ENCODE measurements around the gene ABHD6. TPM values are rescaled to one million over a fixed set of nuclear protein-coding genes. Genes with fewer than 3 reads are reported as not detected.
A peak's percentile ranks its signal among the peaks of the same experiment; 100 is the strongest.

ABHD6 gene
- total RNA-seq, 4 donors from 2014 or later: 5.8 to 14.0 (median 9.6) TPM

GRCh38 chr3:58323529-58324390 is 86.2 kb downstream of the ABHD6 start:
- no peak for TF ChIP-seq POLR2A (IDR thresholded peaks at IDR 0.05)
- TF ChIP-seq CTCF (IDR thresholded peaks at IDR 0.05 in 4 of 5, conservative IDR thresholded peaks at IDR 0.05 in 1 of 5): no peak
- H3K4me1 ChIP-seq: peaks cover 0 to 2% of the 10 kb centered on the region in 2 donors
- DNase-seq: no peak
- ATAC-seq: no peak
- intact Hi-C loops (cut with DNase I; ENCODE audit: low total_unique reads) (no loop called here), in situ Hi-C loops (cut with MboI; ENCODE audit: low sequenced_read_pairs in 4 of 4) (loop anchor here (5.0 to 10.0 kb wide), 4 partner anchors 89 to 209 kb away; no protein-coding TSS in a partner anchor)
- peaks cover 0 to 6% of the 10 kb centered on the region in 2 donors for H3K36me3 ChIP-seq
- H3K9me3 ChIP-seq: no peaks in the 10 kb centered on the region
- no peaks in the 10 kb centered on the region for H3K27me3 ChIP-seq
- H3K27ac ChIP-seq: no peak overlapping the region
- H3K4me3 ChIP-seq: no peak overlapping the region

GRCh38 chr3:58324391-58325390 is 87.1 kb downstream of the ABHD6 start:
- DNase-seq (no peak), ATAC-seq (no peak)
- Histone ChIP-seq H3K9me3 (no peaks in the 10 kb centered on the region), H3K27me3 (no peaks in the 10 kb centered on the region), H3K4me1 (peaks cover 0 to 2% of the 10 kb centered on the region in 2 donors), H3K4me3 (no peak overlapping the region), H3K36me3 (no peaks in the 10 kb centered on the region), H3K27ac (peak overlapping the region in 2 of 4 donors; percentile 19 to 35)
- in situ Hi-C loops (cut with MboI; ENCODE audit: low sequenced_read_pairs in 4 of 4) (loop anchor here (5.0 to 10.0 kb wide), 4 partner anchors 88 to 208 kb away; no protein-coding TSS in a partner anchor), intact Hi-C loops (cut with DNase I; ENCODE audit: low total_unique reads) (no loop called here)
- no peak for TF ChIP-seq POLR2A (IDR thresholded peaks at IDR 0.05)
- TF ChIP-seq CTCF (IDR thresholded peaks at IDR 0.05 in 4 of 5, conservative IDR thresholded peaks at IDR 0.05 in 1 of 5): no peak

- ATAC-seq: no peak
- no peak for DNase-seq
- Histone ChIP-seq H3K4me3 (no peak overlapping the region), H3K27ac (peak overlapping the region in 2 of 4 donors; percentile 32 to 35), H3K36me3 (no peaks in the 10 kb centered on the region), H3K4me1 (peaks cover 0 to 2% of the 10 kb centered on the region in 2 donors), H3K27me3 (no peaks in the 10 kb centered on the region), H3K9me3 (no peaks in the 10 kb centered on the region)
- intact Hi-C loops (cut with DNase I; ENCODE audit: low total_unique reads): no loop called here
- in situ Hi-C loops (cut with MboI; ENCODE audit: low sequenced_read_pairs in 4 of 4): loop anchor here in 2 of 4 donors (5.0 to 10.0 kb wide), 2 partner anchors 87 to 89 kb away; no protein-coding TSS in a partner anchor
- TF ChIP-seq POLR2A (IDR thresholded peaks at IDR 0.05) (no peak), CTCF (IDR thresholded peaks at IDR 0.05 in 4 of 5, conservative IDR thresholded peaks at IDR 0.05 in 1 of 5) (no peak)
Measured at GRCh38 chr3:58325525-58325992, 88.0 kb downstream of the ABHD6 start.

- ATAC-seq: no peak
- DNase-seq: no peak
- Histone ChIP-seq H3K4me1 (peaks cover 0 to 2% of the 10 kb centered on the region in 2 donors), H3K36me3 (no peaks in the 10 kb centered on the region), H3K27ac (no peak overlapping the region), H3K9me3 (no peaks in the 10 kb centered on the region), H3K4me3 (no peak overlapping the region), H3K27me3 (no peaks in the 10 kb centered on the region)
- intact Hi-C loops (cut with DNase I; ENCODE audit: low total_unique reads): no loop called here
- in situ Hi-C loops (cut with MboI; ENCODE audit: low sequenced_read_pairs in 4 of 4): loop anchor here in 2 of 4 donors (5.0 to 10.0 kb wide), 2 partner anchors 86 to 88 kb away; no protein-coding TSS in a partner anchor
- TF ChIP-seq POLR2A (IDR thresholded peaks at IDR 0.05) (no peak), CTCF (IDR thresholded peaks at IDR 0.05 in 4 of 5, conservative IDR thresholded peaks at IDR 0.05 in 1 of 5) (no peak)
Measured at GRCh38 chr3:58326267-58326900, 88.8 kb downstream of the ABHD6 start.

Data from gastrocnemius medialis (tissue), 4 donors.